Stomach (tissue), 4 donors: ENCODE measurements around the gene EVC2.

Source experiments
- EP300 ChIP-seq: sonication (generic); formaldehyde crosslinking; IDR thresholded peaks from one replicate; pipeline ENCODE4 v1.6.1; 2017; ENCODE audit warnings: antibody characterized with exemption
- POLR2A ChIP-seq, 4 donors: fragments of 450-650 bp; IDR thresholded peaks; one replicate each; pipeline ENCODE4 v1.6.1; 2016; ENCODE audit warnings: antibody characterized with exemption in 4 of 4, control low read depth in 2 of 4, mild to moderate bottlenecking in 1 of 4, moderate library complexity in 1 of 4
- TF ChIP-seq, protein P1 (sequence below), 7 experiments: fragments of 450-650 bp in 4 of 7; fragments of 200-600 bp in 3 of 7; sonication (generic) in 3 of 7; IDR thresholded peaks; one replicate each; pipeline ENCODE4 v1.5.1; 2016 to 2019; ENCODE audit warnings: antibody characterized with exemption in 7 of 7, control low read depth in 2 of 7, mild to moderate bottlenecking in 1 of 7

DNA sequence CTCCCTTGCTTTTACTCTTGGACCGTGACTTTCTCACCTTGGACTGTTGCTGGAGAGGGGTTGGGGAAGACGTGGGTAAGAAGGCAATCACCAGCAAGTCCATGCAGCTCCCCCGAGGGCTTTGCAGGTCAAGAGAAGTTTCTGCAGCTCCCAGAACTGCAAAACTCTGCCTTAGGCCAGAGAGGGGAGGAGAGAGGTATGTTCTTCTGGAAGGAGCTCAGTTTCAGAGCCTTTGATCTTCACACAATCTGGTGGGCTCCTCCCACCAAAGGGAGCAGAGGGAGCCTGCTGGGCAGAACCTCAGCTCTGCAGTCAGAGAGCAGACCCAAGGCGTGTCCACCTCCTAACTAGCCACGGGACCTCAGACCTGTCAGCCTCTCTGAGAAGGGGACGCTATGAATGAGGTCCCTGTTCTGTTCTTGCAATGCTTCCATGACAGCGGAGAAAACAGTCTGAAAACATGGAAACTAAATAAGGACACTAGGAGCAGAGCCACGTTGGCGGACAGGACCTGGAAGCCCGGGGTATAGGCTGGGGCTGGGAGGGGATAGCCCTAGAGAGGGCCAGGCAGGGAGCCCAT, 92.8 kb downstream of the EVC2 start:
- TF ChIP-seq POLR2A (IDR thresholded peaks at IDR 0.05): no peak
- TF ChIP-seq, protein P1, sequence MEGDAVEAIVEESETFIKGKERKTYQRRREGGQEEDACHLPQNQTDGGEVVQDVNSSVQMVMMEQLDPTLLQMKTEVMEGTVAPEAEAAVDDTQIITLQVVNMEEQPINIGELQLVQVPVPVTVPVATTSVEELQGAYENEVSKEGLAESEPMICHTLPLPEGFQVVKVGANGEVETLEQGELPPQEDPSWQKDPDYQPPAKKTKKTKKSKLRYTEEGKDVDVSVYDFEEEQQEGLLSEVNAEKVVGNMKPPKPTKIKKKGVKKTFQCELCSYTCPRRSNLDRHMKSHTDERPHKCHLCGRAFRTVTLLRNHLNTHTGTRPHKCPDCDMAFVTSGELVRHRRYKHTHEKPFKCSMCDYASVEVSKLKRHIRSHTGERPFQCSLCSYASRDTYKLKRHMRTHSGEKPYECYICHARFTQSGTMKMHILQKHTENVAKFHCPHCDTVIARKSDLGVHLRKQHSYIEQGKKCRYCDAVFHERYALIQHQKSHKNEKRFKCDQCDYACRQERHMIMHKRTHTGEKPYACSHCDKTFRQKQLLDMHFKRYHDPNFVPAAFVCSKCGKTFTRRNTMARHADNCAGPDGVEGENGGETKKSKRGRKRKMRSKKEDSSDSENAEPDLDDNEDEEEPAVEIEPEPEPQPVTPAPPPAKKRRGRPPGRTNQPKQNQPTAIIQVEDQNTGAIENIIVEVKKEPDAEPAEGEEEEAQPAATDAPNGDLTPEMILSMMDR (IDR thresholded peaks at IDR 0.05): no peak
- no peak for TF ChIP-seq EP300
